GM19372 (cell line): ENCODE data around the gene PTBP1.
"Not testable (repeated sequence)": the region's sequence is repeated elsewhere in the genome, so short reads cannot be mapped to it uniquely, and the experiment has no call there.

Experiments used
- ATAC-seq: cut with Tn5 transposase; IDR thresholded peaks from one replicate; pipeline ENCODE4 v1.9.1; 2021; ENCODE audit warnings: mild to moderate bottlenecking, low read depth, moderate library complexity; ENCODE audit not compliant: unreplicated experiment

Gene PTBP1

GRCh38 chr19:824885-825284, 27.6 kb downstream of the PTBP1 start:
- no peak for ATAC-seq

GRCh38 chr19:825897-826644, 28.8 kb downstream of the PTBP1 start:
- ATAC-seq, result no peak

GRCh38 chr19:827314-827709, 30.1 kb downstream of the PTBP1 start:
- no peak for ATAC-seq

DNA sequence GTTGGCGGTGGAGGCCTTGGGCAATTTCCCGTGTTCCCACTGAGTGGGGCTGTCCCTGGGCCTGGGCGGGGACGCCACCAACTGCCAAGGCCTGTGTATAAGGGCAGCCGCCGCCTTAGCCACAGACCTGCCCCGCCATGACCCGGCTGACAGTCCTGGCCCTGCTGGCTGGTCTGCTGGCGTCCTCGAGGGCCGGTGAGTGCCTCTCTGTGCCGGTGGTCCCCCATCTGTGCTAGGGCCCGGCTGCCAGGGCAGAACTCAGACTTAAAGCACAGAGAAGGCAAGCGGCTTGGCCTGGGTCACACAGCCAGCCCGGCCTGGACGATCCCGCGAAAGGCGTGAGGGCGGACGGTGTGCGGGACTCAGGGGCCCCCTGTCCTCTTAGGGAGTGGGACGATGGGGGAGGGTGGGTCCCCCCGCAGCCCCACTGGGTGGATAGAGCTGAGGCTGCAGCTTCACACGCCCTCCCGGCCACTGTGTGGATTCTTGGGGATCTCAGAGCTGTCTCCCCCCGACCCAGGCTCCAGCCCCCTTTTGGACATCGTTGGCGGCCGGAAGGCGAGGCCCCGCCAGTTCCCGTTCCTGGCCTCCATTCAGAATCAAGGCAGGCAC, 30.6 kb downstream of the PTBP1 start, which contains the start of gene AZU1:
Gene AZU1 (plus strand): TSS at position 128 of the 612 bp plus-strand sequence. CDS start 10 bp downstream, at position 138.
- no peak for ATAC-seq

DNA sequence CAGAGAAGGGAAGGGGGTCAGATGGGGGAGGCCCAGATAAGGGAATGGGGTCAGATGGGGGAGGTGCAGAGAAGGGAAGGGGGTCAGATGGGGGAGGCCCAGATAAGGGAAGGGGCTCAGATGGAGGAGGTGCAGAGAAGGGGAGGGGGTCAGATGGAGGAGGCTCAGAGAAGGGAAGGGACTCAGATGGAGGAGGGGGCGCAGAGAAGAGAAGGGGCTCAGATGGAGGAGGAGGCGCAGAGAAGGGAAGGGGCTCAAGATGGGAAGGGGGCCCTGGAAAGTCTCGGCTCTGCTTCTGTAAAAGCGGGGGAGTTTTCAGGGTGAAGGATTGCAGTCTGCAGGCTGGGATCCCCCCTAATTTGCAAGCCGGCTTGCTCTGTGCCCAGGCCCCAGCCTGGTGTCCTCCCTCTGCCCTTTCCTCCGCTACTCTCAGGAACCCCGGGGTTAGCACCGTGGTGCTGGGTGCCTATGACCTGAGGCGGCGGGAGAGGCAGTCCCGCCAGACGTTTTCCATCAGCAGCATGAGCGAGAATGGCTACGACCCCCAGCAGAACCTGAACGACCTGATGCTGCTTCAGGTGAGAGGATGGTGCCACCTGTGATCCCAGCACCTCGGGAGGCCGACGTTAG, 32.0 kb downstream of the PTBP1 start:
- ATAC-seq, result no peak

DNA sequence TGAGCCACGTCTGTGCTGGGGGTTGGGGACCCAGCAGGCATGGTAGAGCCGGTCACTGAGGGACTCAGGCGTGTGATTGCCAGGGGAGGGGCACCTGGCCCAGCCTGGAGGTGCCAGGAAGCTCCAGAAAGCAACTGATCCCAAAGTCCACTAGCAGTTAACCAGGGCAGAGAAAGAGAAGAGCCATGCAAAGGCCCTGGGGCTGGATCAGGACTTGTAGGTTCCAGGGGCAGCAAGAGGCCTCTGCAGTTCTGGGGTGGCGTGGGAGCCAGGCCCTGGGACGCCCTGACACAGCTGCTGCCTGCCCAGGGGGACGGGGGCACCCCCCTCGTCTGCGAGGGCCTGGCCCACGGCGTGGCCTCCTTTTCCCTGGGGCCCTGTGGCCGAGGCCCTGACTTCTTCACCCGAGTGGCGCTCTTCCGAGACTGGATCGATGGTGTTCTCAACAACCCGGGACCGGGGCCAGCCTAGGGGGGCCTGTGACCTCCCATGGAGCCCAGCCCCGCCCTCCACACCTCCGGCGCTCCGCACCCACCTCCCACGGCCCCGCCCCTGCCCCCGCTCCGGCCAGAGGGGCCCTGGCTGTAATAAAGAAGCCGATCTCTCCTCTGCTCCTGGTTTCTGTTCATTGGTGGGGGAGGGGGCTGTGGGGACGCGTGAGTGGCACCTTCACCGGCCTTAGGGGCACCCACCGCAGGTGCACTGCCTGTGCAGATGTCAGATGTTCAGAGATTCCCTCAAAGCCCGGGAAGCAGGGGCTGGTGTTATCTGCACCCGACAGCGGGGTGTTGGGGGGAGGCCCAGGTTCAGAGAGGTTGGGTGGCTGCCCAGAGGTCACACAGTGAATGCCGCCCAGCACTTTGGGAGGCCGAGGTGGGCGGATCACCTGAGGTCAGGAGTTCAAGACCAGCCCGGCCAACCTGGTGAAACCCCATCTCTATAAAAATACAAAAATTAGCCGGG, 34.4 kb downstream of the PTBP1 start:
- no peak for ATAC-seq

- ATAC-seq, result no peak
Observed at GRCh38 chr19:834216-834615, 37.0 kb downstream of the PTBP1 start.

- ATAC-seq, result no peak
Observed at GRCh38 chr19:835210-835810, 38.1 kb downstream of the PTBP1 start.

- no peak for ATAC-seq
Observed at GRCh38 chr19:840519-841206, 43.4 kb downstream of the PTBP1 start, which contains the start of gene PRTN3. Gene PRTN3 (plus strand): TSS chr19:840999. CDS start chr19:841009, 10 bp downstream.

GRCh38 chr19:842802-843179, 45.5 kb downstream of the PTBP1 start:
- not testable (repeated sequence) for ATAC-seq

DNA sequence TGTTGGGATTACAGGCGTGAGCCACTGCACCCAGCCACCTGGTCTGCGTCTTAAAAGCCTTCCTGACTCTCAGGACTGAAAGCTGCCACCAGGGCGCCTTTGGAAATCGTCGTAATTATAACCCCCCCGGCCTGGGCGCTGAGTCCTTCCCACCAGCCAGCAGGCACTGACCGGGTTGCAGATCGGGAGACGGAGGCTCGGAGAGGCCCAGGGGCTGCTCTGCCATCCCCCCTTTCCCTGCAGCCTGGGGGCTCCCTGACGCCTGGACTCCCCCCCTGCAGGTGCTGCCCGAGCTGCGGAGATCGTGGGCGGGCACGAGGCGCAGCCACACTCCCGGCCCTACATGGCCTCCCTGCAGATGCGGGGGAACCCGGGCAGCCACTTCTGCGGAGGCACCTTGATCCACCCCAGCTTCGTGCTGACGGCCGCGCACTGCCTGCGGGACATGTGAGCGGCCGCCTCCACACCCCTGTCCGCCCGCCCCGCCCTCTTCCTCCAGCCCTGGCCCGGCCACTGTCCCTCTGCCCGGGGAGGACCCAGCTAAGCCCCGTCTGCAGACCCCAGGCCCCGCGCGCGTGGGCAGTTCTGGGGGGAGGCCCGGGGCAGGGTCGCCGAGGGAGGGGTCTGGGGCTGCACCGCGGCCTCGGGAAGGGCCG, 46.1 kb downstream of the PTBP1 start:
- no peak for ATAC-seq

- no peak for ATAC-seq
Observed at GRCh38 chr19:843836-844545, 46.7 kb downstream of the PTBP1 start.

DNA sequence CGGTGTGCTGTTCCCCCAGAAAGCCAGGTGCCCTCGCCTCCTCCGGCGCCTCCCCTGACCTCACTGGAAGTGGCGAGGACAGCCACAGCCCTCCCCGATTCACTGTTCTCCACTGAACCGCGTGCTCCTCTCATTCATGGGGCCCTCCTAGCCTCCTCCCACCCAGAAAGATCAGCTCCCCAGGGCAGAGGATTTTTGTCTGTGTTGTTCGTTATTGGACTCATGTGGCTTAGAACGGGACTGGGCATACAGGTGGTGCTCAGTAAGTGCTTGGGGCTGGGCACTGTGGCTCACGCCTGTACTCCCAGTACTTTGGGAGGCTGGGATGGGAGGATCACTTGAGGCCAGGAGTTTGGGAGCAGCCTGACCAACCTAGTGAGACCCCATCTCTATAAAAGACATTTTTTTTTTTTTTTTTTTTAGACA, 47.3 kb downstream of the PTBP1 start:
- ATAC-seq, result no peak

GRCh38 chr19:845707-846521, 48.7 kb downstream of the PTBP1 start:
- no peak for ATAC-seq

GRCh38 chr19:848386-848921, 51.2 kb downstream of the PTBP1 start:
- no peak for ATAC-seq

- ATAC-seq, result not testable (repeated sequence)
Observed at GRCh38 chr19:849195-849594, 51.9 kb downstream of the PTBP1 start.
